ENCODE measurements around the gene TAS2R40.
"Not testable (repeated sequence)": the region's sequence is repeated elsewhere in the genome, so short reads cannot be mapped to it uniquely, and the experiment has no call there.

TAS2R40 gene

DNA sequence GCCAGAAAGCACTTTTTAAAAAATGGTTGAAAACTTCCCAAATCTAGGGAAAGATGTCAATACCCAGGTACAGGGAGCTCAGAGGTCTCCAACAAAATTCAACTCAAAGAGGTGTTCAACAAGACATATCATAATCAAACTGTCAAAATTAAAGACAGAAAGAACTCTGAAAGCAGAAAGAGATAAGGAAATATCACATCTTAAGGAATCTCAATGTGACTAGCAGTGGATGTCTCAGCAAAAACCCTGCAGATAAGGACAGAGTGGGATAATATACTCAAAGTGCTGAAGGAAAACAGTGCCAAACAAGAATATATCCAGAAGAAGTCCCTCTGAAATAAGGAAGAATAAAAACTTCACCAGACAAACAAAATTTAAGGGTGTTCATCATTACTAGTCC lies 28.4 kb downstream of the TAS2R40 start:
- DNase-seq (ENCODE audit: low read depth in 2 of 2) = no peak

DNA sequence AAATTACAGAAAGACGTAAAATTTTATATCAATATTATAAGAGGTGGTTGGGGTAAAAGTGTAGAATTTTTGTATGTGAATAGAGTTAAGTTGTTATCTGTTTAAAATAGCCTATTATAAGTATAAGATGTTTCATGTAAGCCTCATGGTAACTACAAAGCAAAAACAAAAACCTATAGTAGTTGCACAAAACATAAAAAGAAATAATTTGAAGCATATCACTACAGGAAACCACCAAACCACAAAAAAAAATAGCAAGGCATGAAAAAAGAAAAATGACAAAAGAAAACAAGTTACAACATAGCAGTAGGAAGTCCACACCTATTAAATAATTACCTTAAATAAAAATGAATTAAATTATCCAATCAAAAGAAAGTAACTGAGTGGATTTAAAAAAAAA lies 29.0 kb downstream of the TAS2R40 start:
- no peak for DNase-seq (ENCODE audit: low read depth in 2 of 2)

DNA sequence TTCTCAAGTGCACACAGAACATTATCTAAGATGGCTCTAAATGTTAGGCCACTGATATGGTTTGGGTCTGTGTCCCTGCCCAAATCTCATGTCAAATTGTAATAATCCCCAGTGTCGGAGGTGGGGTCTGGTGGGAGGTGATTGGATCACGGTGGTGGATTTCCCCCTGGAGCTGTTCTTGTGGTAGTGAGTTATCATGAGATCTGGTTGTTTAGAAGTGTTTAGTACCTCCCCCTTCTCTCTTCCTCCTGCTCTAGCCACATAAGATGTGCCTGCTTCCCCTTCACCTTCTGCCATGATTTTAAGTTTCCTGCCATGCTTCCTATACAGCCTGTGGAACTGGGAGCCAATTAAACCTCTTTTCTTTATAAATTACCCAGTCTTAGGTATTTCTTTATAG lies 30.2 kb downstream of the TAS2R40 start:
- DNase-seq (ENCODE audit: low read depth in 2 of 2) = no peak

DNA sequence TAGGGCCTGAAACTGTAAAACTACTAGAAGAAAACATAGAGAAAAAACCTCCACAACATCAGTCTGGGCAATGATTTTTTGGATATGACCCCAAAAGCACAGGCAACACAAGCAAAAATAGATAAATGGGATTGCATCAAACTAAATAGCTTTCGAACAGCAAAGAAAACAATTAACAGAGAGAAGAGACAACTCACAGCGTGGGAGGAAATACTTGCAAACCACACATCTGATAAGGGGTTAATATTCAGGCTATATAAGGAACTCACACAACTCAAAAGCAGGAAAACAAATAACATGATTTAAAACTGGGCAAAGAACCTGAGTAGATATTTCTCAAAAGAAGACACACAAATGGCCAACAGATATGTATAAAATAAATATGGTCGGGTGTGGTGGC lies 33.7 kb downstream of the TAS2R40 start:
- no peak for DNase-seq (ENCODE audit: low read depth in 2 of 2)

DNA sequence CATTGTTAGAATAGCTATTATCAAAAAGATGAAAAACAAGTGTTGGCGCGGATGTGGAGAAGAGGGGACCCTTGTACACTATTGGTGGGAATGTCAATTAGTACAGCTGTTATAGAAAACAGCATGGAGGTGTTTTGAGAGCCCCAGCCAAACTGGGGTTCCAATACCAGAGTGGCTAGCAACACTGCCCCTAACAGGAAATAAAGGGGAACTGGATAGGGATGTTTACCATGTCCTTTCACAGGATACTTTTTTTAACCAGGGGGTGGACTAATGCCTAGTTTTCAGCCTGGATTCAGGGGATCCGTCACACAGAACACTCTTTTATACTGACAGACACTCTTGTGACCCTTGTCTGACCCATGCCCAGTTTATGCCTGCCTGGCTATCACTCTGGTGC lies 34.5 kb downstream of the TAS2R40 start:
- no peak for DNase-seq (ENCODE audit: low read depth in 2 of 2)

DNA sequence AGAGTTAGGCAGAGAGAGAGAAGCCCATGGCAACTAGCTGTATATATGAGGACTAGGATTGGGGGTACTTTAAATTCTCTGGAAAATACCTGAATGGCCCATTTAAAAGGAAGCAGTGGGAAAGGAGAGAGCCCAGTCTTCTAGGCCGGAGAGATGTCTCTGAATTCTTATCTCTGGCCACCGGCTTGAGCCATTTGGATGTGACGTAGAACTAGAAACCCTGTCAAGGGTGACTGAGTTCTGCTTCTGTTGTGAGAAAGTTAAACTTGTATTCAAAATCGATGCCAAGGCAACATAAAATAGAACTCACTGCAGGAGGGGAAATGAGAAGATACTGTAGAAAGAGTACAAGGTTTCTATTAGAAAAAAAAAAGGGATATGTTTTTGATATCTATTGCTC lies 35.1 kb downstream of the TAS2R40 start:
- no peak for DNase-seq (ENCODE audit: low read depth in 2 of 2)

DNA sequence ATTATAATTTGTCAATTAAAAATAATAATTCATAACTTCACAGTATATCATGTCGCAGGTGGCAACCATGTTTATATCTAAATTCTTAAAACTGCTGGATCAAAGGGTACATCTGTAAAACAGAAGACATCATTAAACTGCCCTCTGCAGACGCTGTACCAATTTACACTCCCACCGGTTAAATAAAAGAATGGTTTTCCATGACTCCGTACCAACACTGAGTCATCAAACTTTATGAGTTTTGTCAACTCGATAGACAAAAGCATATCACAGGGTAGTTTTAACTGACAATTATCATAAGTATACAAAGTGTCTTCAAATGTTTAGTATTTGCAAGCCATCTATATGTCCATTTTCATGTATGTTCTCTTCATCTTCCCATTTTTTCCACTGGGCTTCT lies 35.7 kb downstream of the TAS2R40 start:
- DNase-seq (ENCODE audit: low read depth in 2 of 2) = no peak

DNA sequence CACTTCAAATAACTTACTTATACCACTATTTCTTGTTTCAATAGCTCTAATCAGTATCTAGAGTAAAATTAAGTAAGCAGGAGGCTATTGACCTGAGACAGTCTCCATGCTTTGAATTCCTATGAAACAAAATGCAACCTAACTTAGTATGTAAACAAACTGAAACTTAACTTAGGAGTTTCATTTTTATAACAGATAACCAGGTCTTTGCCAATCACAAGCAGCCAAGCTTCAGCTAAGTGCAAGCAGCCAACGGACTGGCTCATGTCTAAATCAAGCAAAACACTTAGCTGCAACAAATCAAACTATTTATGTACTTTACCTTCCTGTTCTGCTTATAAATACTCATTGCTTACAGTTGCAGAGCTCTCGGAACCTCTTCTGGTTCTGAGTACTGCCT lies 37.0 kb downstream of the TAS2R40 start:
- DNase-seq (ENCODE audit: low read depth in 2 of 2) = no peak

DNA sequence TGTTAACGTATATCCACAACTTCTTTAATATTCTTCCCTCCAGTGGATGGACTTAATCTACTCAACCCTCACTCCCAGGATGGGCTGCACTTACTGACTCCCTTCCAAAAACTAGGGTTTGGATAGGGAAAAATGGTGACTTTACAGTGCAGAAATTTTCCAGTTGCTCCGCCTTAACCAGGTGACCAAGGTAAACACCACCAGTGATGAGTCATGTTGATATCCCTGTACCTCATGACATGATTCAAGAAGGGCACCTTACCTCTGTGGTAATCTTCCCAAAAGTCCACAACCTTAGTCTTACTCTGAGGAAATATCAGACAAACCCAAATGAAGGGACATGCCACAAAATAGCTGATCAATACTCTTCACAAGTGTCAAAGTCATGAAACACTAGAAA lies 37.9 kb downstream of the TAS2R40 start:
- DNase-seq (ENCODE audit: low read depth in 2 of 2) = no peak

DNA sequence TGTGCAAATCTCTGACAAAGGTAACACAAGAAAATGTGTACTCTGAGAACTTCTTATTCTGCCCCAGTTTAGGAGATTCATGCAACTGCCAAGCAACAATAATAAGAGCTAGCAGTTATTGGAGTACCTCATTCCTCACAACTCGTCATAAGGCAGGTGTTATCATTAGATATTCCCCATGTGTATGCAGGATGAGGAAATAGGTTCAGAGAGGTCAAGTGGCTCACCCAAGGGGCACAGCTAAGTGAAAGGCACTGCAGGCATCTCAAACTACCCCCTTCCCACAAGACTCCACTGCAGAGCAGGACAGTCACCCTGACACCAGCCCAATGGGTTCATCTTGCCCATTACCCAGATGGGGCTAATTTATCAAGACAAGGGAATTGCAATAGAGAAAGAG lies 40.1 kb downstream of the TAS2R40 start:
- DNase-seq (ENCODE audit: low read depth in 2 of 2) = no peak

DNA sequence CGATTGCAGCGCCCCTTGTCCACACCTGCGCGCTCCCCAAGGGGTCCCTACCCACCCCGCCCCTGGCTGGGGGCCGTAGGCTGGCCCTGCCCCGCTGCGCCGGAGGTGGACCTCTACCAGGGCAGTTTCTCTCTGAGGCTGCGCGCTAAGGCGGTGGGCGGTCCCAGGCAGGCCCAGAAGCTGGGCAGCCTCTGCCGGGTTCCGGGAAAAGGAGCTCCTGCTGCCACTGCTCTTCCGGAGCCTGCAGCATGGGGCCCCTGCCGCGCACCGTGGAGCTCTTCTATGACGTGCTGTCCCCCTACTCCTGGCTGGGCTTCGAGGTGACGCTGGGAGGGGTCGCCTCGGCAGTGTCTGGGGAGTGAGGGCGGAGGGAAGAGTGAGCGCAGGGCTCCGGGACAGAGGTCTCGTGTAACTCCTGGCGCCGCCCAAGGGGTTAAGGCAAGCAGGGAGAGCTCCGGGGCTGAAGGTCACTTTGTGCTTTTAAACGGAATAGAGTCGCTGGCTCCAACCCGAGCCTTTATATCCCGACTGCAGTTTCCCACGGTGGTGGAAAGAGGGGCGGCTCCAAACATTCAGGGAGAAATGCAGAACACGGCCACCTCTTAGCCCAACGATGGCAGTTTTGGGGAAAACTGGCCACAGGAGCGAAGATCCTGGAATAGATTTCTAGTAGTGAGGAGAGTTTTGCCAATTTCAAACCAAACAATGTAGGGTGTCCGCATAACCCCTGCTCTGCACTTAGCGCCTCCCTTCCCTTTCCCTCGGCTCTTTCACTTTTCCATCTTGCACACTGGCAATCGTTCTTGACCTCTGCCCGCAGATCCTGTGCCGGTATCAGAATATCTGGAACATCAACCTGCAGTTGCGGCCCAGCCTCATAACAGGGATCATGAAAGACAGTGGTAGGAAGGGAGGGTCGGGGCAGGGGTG lies 41.7 kb downstream of the TAS2R40 start, which contains the start of gene GSTK1:
TSS of gene GSTK1 (plus strand) at position 176 of the 930 bp plus-strand sequence. CDS start at position 249, 73 bp downstream.
- peak; percentile 57 to 67 for DNase-seq (ENCODE audit: low read depth in 2 of 2)

DNA sequence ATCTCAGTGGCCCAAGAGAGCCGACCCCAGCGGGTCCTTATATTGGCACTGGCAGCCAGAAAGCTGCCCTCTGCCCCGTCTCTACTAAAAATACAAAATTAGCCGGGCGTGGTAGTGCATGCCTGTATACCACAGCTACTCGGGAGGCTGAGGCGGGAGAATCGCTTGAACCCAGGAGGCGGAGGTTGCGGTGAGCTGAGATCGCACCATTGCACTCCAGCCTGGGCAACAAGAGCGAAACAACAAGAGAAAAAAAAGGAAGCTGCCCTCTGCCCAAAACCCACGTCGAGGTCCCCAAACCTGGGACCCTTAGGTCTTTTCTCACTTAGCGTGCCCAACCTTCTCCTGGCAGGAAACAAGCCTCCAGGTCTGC lies 42.3 kb downstream of the TAS2R40 start:
- not testable (repeated sequence) for DNase-seq (ENCODE audit: low read depth in 2 of 2)

DNA sequence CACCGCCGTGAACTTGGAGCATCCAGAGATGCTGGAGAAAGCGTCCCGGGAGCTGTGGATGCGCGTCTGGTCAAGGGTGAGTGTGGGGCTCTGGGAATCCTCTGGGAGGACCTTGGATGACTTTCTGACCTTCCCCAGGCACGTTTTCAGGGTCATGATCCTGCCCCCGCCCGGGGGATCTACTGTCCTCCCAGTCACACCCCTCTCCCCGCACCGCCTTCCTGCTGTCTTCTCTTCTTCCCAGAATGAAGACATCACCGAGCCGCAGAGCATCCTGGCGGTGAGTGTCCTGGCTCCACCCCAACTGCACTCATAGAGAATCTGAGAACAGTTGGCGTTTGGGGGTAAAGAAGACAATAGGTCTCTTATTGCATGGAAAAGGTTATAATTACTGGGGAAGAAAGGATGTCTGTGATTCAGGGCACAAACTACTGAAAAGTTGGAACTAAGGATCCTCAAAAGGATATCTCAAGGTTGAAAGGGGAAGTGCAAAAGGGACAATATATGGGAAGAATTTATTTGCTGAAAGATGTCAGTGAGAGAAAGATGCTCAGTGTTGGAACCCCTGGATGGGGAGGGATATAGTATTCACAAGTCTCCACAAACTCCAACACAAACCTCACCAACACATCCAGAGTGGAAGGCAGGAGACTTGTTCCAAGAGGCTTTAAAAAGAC lies 43.3 kb downstream of the TAS2R40 start:
- DNase-seq (ENCODE audit: low read depth in 2 of 2) = no peak

DNA sequence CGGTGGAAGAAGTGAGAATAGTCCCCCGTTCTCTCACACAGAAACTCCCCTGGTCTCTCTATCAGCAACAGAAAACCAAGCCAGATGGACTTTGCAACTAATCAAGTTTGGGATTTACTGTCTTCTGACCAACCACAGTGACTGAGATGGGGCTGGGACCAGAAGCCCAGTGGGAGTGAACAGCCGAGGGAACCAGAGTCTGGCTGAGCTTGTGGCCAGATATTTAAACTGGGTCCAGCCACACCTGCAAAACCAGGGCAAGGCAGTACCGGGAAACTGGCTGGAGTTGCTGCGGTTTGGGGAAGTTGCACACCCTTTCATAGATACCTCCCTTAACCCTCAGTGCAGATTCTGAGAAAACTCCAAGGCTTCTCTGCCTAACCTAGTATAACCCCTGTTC lies 47.4 kb downstream of the TAS2R40 start:
- no peak for DNase-seq (ENCODE audit: low read depth in 2 of 2)

DNA sequence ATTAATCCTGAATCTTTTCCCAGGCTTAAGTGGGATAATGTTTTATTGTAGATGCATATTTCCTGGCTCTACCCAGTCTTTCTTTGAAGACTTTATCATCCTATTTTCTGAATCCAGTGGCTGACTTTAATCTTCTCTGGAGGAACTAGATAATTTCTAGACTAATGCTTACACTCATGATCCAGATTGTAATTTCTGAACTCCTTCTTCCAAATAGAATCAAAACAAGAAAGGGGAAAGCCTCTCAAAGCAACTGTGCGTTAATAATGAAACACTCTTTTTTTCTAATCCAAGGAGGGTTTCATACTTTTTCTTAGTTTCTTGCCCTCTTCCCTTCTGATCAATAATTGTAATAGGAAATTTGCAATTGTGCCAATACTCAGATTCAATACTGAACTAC lies 49.4 kb downstream of the TAS2R40 start:
- DNase-seq (ENCODE audit: low read depth in 2 of 2) = no peak

All from stimulated activated CD8-positive, alpha-beta memory T cell treated with anti-CD3 and anti-CD28 coated beads, Interleukin-2, amount 100 ng/mL, for 1 hour (primary cell).